ENCODE data around the gene CCDC34.
"Not testable (repeated sequence)": the region's sequence is repeated elsewhere in the genome, so short reads cannot be mapped to it uniquely, and the experiment has no call there.

- not testable (repeated sequence) for TF ChIP-seq CTCF (conservative IDR thresholded peaks at IDR 0.05; ENCODE audit: low read length); EZH2phosphoT487 (IDR thresholded peaks at IDR 0.05; ENCODE audit: borderline replicate concordance, low read depth, low read length)
These were observed 28.3 kb downstream of the CCDC34 start for GRCh38 chr11:27334764-27335163.

All from OCI-LY7 (cell line).